Activated CD4-positive, alpha-beta T cell treated with anti-CD3 and anti-CD28 coated beads, Interleukin-2, amount 50 U/mL, for 24 hours (primary cell): ENCODE measurements around the gene DGKB.

Source experiments
- DNase-seq, 2 donors: peaks; one replicate each; pipeline ENCODE4 v3.0.0-alpha.2; 2020; ENCODE audit warnings: low read depth in 1 of 2, low spot score in 1 of 2

DGKB gene

GRCh38 chr7:14229047-14229446 is 673.5 kb downstream of the DGKB start:
- no peak for DNase-seq

- DNase-seq = no peak
Observed at GRCh38 chr7:14228341-14228740, 674.2 kb downstream of the DGKB start.

GRCh38 chr7:14226126-14226525 is 676.4 kb downstream of the DGKB start:
- DNase-seq = no peak

- no peak for DNase-seq
Observed at GRCh38 chr7:14219125-14219524, 683.4 kb downstream of the DGKB start.

GRCh38 chr7:14218338-14218737 is 684.2 kb downstream of the DGKB start:
- no peak for DNase-seq

GRCh38 chr7:14209896-14210484 is 692.6 kb downstream of the DGKB start:
- DNase-seq = no peak

GRCh38 chr7:14207711-14208110 is 694.8 kb downstream of the DGKB start:
- no peak for DNase-seq

GRCh38 chr7:14207138-14207537 is 695.4 kb downstream of the DGKB start:
- no peak for DNase-seq

GRCh38 chr7:14206121-14206520 is 696.4 kb downstream of the DGKB start:
- DNase-seq = no peak

GRCh38 chr7:14201353-14201752 is 701.2 kb downstream of the DGKB start:
- no peak for DNase-seq

GRCh38 chr7:14199336-14199735 is 703.2 kb downstream of the DGKB start:
- no peak for DNase-seq

GRCh38 chr7:14197280-14197679 is 705.3 kb downstream of the DGKB start:
- DNase-seq = no peak

- DNase-seq = no peak
Observed at GRCh38 chr7:14196555-14196954, 706.0 kb downstream of the DGKB start.

GRCh38 chr7:14195871-14196270 is 706.7 kb downstream of the DGKB start:
- DNase-seq = no peak

- no peak for DNase-seq
Observed at GRCh38 chr7:14195079-14195478, 707.5 kb downstream of the DGKB start.

GRCh38 chr7:14191686-14192098 is 710.9 kb downstream of the DGKB start:
- no peak for DNase-seq

- DNase-seq = no peak
Observed at GRCh38 chr7:14184292-14184864, 718.2 kb downstream of the DGKB start.

- DNase-seq = no peak
Observed at GRCh38 chr7:14179781-14180180, 722.8 kb downstream of the DGKB start.

- DNase-seq = no peak
Observed at GRCh38 chr7:14177876-14178275, 724.7 kb downstream of the DGKB start.

GRCh38 chr7:14170872-14171271 is 731.7 kb downstream of the DGKB start:
- DNase-seq = no peak

- DNase-seq = no peak
Observed at GRCh38 chr7:14158111-14158510, 744.4 kb downstream of the DGKB start.

GRCh38 chr7:14156436-14156835 is 746.1 kb downstream of the DGKB start:
- no peak for DNase-seq

- DNase-seq = no peak
Observed at GRCh38 chr7:14148974-14149373, 753.6 kb downstream of the DGKB start.
